Measurements from ENCODE around the gene HOMEZ.

DNA sequence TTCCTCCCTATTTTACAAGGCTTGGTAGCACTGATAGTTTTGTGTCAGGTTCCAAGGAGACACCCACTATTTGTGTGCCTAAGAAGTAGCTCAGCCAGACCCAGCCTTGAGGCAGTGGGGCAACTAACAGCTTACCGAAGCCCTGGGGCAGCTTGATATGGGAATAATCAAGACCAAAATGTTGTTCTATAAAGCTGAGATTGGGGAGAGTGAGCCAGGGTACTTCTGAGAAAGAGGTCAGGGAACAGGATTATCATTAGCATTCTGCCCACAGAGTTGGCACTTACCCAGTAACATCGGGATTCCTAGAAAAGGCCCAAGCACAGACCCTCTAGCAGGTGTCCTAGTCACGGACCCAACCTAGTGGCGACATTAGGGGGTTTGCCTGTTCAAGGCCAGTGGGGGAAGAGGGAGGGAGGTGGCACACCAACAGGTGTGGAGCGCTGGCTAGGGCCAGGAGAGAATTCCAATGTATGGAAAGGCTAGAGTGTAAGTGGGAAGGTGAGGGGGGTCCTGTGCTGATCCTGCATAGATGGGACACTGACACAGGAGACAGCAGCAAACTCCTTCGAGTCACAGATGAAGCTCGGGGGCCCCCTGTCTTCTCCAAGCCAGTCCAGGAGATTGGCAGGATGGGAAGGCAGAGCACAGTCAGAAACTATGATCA lies 11.8 kb upstream of the HOMEZ start:
- TF ChIP-seq, protein P1, sequence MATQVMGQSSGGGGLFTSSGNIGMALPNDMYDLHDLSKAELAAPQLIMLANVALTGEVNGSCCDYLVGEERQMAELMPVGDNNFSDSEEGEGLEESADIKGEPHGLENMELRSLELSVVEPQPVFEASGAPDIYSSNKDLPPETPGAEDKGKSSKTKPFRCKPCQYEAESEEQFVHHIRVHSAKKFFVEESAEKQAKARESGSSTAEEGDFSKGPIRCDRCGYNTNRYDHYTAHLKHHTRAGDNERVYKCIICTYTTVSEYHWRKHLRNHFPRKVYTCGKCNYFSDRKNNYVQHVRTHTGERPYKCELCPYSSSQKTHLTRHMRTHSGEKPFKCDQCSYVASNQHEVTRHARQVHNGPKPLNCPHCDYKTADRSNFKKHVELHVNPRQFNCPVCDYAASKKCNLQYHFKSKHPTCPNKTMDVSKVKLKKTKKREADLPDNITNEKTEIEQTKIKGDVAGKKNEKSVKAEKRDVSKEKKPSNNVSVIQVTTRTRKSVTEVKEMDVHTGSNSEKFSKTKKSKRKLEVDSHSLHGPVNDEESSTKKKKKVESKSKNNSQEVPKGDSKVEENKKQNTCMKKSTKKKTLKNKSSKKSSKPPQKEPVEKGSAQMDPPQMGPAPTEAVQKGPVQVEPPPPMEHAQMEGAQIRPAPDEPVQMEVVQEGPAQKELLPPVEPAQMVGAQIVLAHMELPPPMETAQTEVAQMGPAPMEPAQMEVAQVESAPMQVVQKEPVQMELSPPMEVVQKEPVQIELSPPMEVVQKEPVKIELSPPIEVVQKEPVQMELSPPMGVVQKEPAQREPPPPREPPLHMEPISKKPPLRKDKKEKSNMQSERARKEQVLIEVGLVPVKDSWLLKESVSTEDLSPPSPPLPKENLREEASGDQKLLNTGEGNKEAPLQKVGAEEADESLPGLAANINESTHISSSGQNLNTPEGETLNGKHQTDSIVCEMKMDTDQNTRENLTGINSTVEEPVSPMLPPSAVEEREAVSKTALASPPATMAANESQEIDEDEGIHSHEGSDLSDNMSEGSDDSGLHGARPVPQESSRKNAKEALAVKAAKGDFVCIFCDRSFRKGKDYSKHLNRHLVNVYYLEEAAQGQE (IDR thresholded peaks at IDR 0.05; ENCODE audit: low read depth) = no peak
- no peak for TF ChIP-seq CBX3 (IDR thresholded peaks at IDR 0.05; ENCODE audit: low read depth)
- TF ChIP-seq CTCF (IDR thresholded peaks at IDR 0.05 in 2 of 3, conservative IDR thresholded peaks at IDR 0.05 in 1 of 3; ENCODE audit: borderline replicate concordance in 1 of 3, insufficient read depth in 1 of 3, low read depth in 2 of 3, low read length in 2 of 3) = no peak
- no peak for TF ChIP-seq EZH2phosphoT487 (IDR thresholded peaks at IDR 0.05; ENCODE audit: borderline replicate concordance)
- TF ChIP-seq SP1 (IDR thresholded peaks at IDR 0.05; ENCODE audit: low read depth) = no peak
- TF ChIP-seq ZNF274 (IDR thresholded peaks at IDR 0.05; ENCODE audit: low read depth, low read length) = no peak
- TF ChIP-seq RAD21 (IDR thresholded peaks at IDR 0.05; ENCODE audit: low read depth) = no peak
- no peak for TF ChIP-seq POLR2AphosphoS5 (IDR thresholded peaks at IDR 0.05; ENCODE audit: low read depth, low read length)
- TF ChIP-seq POLR2A (IDR thresholded peaks at IDR 0.05; ENCODE audit: borderline replicate concordance, extremely low read depth, insufficient read depth, insufficient read length) = no peak

All from HCT116 (cell line).